Measurements from ENCODE around the gene ACY1.

ACY1 gene

DNA sequence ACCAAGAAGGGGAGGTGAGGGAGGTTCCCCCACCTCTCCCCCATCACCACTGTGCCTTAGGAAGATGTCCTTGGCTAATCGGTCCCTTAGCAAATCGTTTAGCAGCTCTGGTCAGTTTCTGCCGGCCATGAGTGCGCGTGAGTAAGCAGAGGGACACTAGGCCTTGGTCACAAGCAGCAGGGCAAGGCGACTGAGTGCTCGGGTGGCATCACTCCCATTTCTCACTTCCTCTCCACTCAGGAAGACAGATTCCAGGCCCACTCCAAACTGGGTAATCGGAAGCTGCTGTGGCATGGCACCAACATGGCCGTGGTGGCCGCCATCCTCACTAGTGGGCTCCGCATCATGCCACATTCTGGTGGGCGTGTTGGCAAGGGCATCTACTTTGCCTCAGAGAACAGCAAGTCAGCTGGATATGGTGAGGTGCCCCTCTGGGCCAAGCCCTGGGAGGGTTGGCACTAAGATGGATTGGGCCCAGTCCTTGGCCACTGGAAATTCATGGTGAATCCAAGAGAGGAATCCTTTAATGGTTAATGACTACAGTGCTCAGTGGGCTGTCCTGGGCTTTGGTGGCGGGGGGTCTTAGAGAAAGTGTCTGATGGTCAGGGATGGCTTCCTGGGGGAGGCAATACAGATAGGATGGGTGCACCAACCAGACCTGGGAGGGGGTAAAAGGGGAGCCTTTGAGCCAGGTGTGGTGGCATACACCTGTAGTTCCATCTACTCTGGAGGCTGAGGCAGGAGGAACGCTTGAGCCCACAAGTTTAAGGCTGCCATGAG, 37.2 kb upstream of the ACY1 start:
- DNase-seq = no peak

GRCh38 chr3:51946796-51947195, 36.5 kb upstream of the ACY1 start:
- DNase-seq = no peak

DNA sequence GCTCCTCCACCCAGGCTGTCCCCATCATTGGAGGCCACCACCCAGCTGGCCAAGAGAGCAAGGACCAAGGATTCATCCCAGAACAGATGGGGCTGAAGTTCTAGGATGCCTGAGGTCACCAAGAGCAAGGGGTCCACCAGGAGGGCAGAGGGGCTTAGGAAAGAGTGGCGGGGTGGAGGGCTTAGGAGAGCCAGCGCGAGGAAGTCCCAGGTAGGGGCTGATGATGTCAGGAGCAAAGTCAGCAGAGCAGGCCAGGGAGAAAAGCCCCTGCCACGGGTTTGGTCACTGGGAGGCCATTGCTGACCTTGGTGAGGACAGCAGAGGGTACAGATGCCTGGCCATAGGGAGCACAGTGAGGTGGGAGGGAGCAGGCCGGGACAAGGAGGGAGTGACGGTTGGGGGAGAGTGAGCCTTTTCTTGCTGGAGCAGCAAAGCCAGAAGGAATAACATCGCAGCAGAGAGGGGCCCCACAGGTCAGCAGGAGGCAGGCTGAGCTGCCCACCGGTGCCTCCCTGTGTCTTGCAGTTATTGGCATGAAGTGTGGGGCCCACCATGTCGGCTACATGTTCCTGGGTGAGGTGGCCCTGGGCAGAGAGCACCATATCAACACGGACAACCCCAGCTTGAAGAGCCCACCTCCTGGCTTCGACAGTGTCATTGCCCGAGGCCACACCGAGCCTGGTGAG, 36.0 kb upstream of the ACY1 start:
- no peak for DNase-seq

GRCh38 chr3:51948016-51948580, 35.2 kb upstream of the ACY1 start:
- DNase-seq = no peak

- no peak for DNase-seq
Observed at GRCh38 chr3:51949121-51949520, 34.2 kb upstream of the ACY1 start.

DNA sequence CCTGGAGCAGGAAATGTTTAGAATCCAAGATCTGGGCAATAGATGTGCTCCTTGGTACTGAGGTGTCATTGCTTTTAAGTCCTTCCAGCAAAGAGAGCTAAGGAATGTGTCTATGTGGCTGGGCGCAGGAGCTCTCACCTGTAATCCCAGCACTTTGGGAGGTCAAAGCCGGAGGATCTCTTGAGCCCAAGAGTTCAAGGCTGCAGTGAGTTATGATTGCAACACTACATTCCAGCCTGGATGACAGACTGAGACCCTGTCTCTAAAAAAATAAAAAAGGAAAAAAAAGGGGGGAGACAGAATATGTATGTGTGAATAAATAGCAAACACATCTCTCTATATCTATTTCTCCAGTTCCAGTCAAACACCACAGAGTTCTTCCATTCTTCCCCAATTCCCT, 32.4 kb upstream of the ACY1 start:
- DNase-seq = no peak

DNA sequence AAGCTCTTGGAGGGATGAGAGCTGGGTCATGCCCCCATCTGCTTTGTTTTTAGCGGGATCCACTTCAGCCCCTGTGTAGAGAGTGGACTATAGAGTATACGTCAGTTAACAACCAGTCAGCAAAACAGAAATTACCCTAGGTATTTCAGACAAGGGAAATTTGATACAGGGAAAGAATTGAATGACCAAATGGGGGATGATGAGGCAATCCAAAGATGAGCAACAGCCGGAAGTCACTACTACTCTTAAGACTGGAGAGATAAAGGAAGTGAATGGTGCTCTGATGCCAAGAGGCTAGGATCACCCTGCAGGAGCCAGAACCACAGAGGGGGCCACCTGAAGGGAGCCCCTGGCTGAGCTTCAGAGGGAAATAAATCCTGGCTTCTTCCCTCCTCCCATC, 29.9 kb upstream of the ACY1 start:
- DNase-seq = no peak

DNA sequence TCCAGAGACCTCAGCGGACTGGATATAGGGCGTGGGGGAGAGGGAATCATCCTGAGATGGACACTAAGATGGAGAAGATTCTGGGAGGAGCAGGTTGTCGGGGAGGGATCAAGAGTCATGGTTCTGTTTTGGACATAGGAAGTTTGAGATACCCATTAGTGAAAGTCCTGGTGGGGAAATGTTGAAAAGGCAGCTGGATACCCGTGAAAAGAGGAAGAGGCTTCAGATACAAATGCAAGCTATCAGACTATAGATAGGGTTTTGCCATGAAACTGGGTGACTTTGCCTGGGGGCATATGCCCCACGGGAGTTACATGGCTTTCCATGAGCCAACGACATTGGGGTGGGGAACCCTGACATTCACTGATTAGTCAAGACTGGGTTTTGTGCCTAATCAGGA, 29.2 kb upstream of the ACY1 start:
- DNase-seq = no peak

DNA sequence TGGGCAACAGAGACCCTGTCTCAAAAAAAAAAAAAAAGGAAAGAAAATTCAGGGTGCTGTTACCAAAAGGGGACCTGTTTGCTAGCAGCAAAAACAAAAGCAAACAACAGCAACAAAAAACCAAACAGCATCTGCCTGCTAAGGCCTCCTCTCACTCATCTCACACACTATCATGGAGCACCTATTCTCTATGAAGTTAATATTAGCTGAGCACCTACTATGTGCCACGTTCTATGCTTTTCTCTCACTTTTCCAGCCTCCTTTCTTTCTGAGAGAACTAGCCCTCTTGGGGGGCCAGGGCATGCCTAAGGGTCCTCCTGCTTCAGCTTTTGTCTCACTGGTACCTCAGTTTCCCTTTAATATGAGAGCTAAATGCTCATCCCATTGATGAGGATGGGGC, 28.6 kb upstream of the ACY1 start:
- DNase-seq = no peak

DNA sequence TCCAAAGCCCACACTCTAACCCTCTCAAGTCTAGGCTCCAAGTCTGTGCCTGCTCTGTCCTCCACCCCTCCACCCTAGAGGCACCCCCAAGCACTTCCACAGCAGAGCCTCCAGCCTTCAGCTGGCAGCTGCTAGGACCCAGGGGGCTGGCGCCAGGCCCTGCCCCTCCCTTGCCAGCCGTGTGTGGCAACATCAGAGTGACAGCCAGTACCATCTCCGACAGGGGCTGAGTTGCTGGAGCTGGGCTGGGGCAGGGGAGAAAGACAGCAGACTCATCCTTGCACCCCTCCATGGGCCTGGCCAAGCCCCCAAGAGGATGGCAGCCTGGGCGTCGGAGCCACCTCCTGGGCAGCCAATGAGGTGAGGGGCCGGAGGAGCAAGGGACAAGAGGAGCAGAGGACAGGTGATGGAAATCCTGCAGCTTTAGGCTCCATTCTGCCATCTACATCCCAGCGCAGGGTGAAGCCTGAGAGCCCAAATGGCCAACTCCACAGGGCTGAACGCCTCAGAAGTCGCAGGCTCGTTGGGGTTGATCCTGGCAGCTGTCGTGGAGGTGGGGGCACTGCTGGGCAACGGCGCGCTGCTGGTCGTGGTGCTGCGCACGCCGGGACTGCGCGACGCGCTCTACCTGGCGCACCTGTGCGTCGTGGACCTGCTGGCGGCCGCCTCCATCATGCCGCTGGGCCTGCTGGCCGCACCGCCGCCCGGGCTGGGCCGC, 28.0 kb upstream of the ACY1 start, which contains the start of gene GPR62:
Gene GPR62 (plus strand): TSS at position 207 of the 718 bp plus-strand sequence. CDS start 272 bp downstream, at position 479.
- no peak for DNase-seq

DNA sequence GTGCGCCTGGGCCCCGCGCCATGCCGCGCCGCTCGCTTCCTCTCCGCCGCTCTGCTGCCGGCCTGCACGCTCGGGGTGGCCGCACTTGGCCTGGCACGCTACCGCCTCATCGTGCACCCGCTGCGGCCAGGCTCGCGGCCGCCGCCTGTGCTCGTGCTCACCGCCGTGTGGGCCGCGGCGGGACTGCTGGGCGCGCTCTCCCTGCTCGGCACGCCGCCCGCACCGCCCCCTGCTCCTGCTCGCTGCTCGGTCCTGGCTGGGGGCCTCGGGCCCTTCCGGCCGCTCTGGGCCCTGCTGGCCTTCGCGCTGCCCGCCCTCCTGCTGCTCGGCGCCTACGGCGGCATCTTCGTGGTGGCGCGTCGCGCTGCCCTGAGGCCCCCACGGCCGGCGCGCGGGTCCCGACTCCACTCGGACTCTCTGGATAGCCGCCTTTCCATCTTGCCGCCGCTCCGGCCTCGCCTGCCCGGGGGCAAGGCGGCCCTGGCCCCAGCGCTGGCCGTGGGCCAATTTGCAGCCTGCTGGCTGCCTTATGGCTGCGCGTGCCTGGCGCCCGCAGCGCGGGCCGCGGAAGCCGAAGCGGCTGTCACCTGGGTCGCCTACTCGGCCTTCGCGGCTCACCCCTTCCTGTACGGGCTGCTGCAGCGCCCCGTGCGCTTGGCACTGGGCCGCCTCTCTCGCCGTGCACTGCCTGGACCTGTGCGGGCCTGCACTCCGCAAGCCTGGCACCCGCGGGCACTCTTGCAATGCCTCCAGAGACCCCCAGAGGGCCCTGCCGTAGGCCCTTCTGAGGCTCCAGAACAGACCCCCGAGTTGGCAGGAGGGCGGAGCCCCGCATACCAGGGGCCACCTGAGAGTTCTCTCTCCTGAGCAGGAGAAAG, 27.2 kb upstream of the ACY1 start:
- peak; percentile 36 for DNase-seq

GRCh38 chr3:51957520-51958205, 25.7 kb upstream of the ACY1 start:
- DNase-seq = no peak

- no peak for DNase-seq
Observed at GRCh38 chr3:51958603-51959521, 24.5 kb upstream of the ACY1 start.

DNA sequence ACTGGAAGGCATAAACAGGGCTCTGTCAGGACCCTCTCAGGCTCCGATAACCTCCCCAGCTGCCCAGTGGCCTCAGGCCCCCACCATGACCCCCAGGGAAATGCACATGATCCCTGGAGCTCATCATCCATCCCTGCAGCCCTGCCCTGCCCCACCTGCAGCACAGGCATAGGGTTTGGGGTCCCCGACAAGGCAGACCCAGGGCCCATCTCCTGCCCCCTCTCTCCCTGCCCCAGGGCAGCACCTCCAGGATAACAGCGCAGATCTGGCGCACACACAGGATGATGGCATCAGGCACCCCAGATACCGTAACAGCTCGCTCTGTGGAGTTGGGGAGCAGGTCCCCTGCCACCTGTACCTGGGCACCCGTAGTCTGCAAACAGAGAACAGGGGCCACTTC, 23.7 kb upstream of the ACY1 start:
- DNase-seq = no peak

DNA sequence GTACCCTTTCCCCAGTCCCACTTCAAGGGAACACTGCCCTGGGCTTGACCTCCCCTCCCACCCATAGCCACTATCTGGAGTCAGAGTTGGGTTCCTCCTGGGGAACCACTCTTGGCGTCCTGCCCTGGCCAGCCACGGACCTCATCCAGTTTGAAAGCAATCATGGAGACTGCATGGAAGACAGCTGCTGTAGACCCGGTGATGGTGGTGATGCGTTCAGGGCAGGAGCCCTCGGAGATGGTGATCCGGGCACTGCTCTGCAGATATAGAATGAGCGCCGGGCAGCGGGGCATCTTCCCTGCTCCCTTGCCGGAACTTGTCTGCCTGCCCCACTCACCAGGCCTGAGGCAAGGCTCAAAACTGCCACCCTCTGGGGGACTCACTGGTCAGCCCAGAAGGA, 22.9 kb upstream of the ACY1 start:
- no peak for DNase-seq

DNA sequence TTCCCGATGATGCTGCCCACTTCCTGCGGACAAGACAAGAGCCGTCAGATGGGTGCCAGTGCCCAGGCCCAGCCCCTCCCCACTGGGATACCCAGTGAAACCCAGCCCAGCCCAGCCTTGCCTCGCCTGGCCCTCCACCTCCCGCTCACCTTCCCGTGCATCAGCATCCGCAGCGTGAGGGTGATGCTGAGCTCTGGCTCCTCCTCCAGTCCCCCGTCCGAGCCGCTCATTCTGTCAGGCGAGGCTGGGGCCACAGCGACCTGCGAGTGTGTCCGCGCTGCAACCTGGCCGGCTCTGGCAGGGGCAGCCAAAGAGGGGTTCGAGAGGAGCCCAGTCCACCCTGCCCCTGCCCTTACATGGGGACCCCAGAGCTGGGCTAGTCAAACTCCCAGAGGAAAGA, 22.3 kb upstream of the ACY1 start:
- DNase-seq = no peak

GRCh38 chr3:51961602-51962569, 21.4 kb upstream of the ACY1 start:
- no peak for DNase-seq

DNA sequence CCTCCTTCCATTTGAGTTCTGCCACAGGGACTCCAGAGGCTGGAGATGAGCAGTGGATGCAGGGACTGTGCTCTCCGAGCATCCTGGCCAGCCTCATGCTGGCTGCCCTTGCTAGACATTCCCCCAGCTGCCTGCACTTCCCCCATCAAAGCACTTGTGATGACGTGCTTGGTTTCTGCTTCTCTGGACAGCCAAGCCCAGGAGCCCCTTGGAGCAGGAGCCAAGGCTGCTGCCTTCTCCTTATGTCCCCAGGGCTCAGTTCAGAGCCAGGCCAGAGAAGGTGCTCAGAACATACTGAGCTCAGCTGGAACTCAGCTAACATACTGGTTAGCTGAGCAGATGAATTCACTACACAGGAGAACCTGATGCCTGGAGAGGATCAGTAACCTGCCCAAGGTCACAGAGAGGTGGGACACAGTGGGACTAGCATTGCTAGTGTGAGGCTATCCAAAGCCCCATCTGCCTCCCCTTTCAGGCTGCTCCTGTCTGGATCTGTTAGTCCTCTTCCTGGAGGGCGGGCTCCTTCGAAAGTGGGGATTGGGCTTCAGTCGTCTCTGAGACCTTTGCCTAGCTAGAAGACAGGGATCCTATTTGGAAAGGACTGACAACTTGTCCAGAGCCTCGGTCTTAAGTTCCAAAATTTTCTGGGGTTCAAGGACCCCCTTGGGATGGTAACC, 20.3 kb upstream of the ACY1 start:
- no peak for DNase-seq

- no peak for DNase-seq
Observed at GRCh38 chr3:51963951-51964451, 19.3 kb upstream of the ACY1 start.
